H1 (cell line): ENCODE results near the gene WNT1. TPM values are rescaled to one million over a fixed set of nuclear protein-coding genes. Genes with fewer than 3 reads are reported as not detected.

Experiments used
- ASH2L ChIP-seq: fragments of 200-600, 300-600 bp; sonication (generic); IDR thresholded peaks from one replicate; pipeline ENCODE4 v1.7.1; 2017; ENCODE audit warnings: low read length
- ATF2 ChIP-seq: IDR thresholded peaks from 2 replicates; pipeline ENCODE4 v1.6.1; 2012; ENCODE audit warnings: low read length, inconsistent platforms
- ATF3 ChIP-seq: IDR thresholded peaks from 2 replicates; pipeline ENCODE4 v1.6.1; 2011; ENCODE audit warnings: low read depth, mild to moderate bottlenecking, low read length; ENCODE audit not compliant: insufficient read depth
- BACH1 ChIP-seq: IDR thresholded peaks from 2 replicates; pipeline ENCODE4 v1.6.1; 2012; ENCODE audit warnings: low read length, improper control_type of control experiment
- EZH2 ChIP-seq: fragments of 200-600 bp; sonication (generic); IDR thresholded peaks from 2 replicates; pipeline ENCODE4 v1.7.1; 2012; ENCODE audit warnings: low read depth, mild to moderate bottlenecking, moderate library complexity, low read length, inconsistent platforms; ENCODE audit not compliant: severe bottlenecking
- FOSL1 ChIP-seq: IDR thresholded peaks from 2 replicates; pipeline ENCODE4 v1.6.1; 2011; ENCODE audit warnings: mild to moderate bottlenecking, low read depth, low read length, moderate library complexity; ENCODE audit not compliant: insufficient read depth
- GABPA ChIP-seq: IDR thresholded peaks from 2 replicates; pipeline ENCODE4 v1.6.1; 2011; ENCODE audit warnings: mild to moderate bottlenecking, low read length, moderate library complexity, borderline replicate concordance; ENCODE audit not compliant: insufficient read depth
- SUZ12 ChIP-seq: fragments of 200-600 bp; sonication (generic); IDR thresholded peaks from 2 replicates; pipeline ENCODE4 v1.6.1; 2012; ENCODE audit warnings: mild to moderate bottlenecking, inconsistent platforms, low read length, moderate library complexity, mixed read lengths
- TAF7 ChIP-seq: optimal IDR thresholded peaks from 2 replicates; pipeline ENCODE3; 2011; ENCODE audit warnings: low read depth, mild to moderate bottlenecking, inconsistent platforms, low read length, moderate library complexity, borderline replicate concordance
- TCF12 ChIP-seq: IDR thresholded peaks from 2 replicates; pipeline ENCODE4 v1.6.1; 2011; ENCODE audit warnings: low read depth, mild to moderate bottlenecking, low read length
- TEAD4 ChIP-seq: IDR thresholded peaks from 2 replicates; pipeline ENCODE4 v1.6.1; 2012; ENCODE audit warnings: low read depth, low read length, inconsistent platforms, mixed read lengths
- YY1 ChIP-seq: IDR thresholded peaks from 2 replicates; pipeline ENCODE4 v1.6.1; 2011; ENCODE audit warnings: low read depth, mild to moderate bottlenecking, low read length
- polyA plus RNA-seq, 7 experiments: library from polyadenylated mRNA; depleted of rRNA in 3 of 7; stranded (reverse) in 5 of 7; unstranded in 2 of 7; fragments of >200 nt in 5 of 7; fragments of 200-250 nt in 2 of 7; gene quantifications; 1 replicate in 5 of 7; 2 replicates in 1 of 7; 4 replicates in 1 of 7; pipeline versions ENCODE4 v1.2.1 to v1.2.3, GENCODE V29; 2011 to 2013; ENCODE audit warnings: missing spikeins in 2 of 7, mixed read lengths in 2 of 7
- total RNA-seq: library from RNA; stranded (reverse); fragmentation: NEBNext Ultra II Directional; extraction: Animal tissue kit (Norgen Biotek cat#: 25700); gene quantifications from 2 replicates; pipeline ENCODE4 v1.2.1, GENCODE V29; 2021

Gene WNT1
- total and polyA plus RNA-seq, 2 of the 8 experiments (the other 6 are each of a cell fraction or from before 2014, with no cell fraction given): not detected

- no peak for TF ChIP-seq TEAD4
- no peak for TF ChIP-seq TCF12
- TF ChIP-seq GABPA: no peak
- TF ChIP-seq EZH2: peak; percentile 94
- TF ChIP-seq ASH2L: no peak
- no peak for TF ChIP-seq ATF2
- TF ChIP-seq FOSL1: no peak
- TF ChIP-seq TAF7: no peak
- no peak for TF ChIP-seq YY1
- no peak for TF ChIP-seq ATF3
- no peak for TF ChIP-seq BACH1
- peak; percentile 82; the same call in 1 of the 2 replicates for TF ChIP-seq SUZ12
Observed at GRCh38 chr12:48978291-48978740, at the start of gene WNT1 (continued).
